Breast epithelium (tissue), 4 donors: ENCODE data around the gene NOD2. TPM values are rescaled to one million over a fixed set of nuclear protein-coding genes. Genes with fewer than 3 reads are reported as not detected.

Experiments used
- DNase-seq, 2 donors: peaks; one replicate each; pipeline ENCODE4 v3.0.0-alpha.2; 2019; ENCODE audit warnings: low spot score in 2 of 2
- H3K27ac ChIP-seq, 2 donors: fragments of 200-600 bp; sonication (generic) in 1 of 2; one replicate each; pipeline ENCODE4 v1.5.1; 2016 to 2019; ENCODE audit warnings: mild to moderate bottlenecking in 1 of 2
- H3K27me3 ChIP-seq, 2 donors: fragments of 200-600 bp; sonication (generic) in 1 of 2; one replicate each; pipeline versions ENCODE4 v1.5.1 to v1.6.0; 2017 to 2019; ENCODE audit warnings: control low read depth in 1 of 2, mild to moderate bottlenecking in 1 of 2
- H3K36me3 ChIP-seq: fragments of 200-600 bp; one replicate; pipeline ENCODE4 v1.5.1; 2019
- H3K4me1 ChIP-seq, 2 donors: fragments of 200-600 bp; sonication (generic); one replicate each; pipeline ENCODE4 v1.5.1; 2016 to 2019; ENCODE audit warnings: control low read depth in 1 of 2
- H3K4me3 ChIP-seq, 3 donors: fragments of 200-600 bp; sonication (generic); 1 replicate in 2 of 3; 2 replicates in 1 of 3; pipeline ENCODE4 v1.5.1; 2016 to 2019; ENCODE audit warnings: mild to moderate bottlenecking in 3 of 3, moderate library complexity in 2 of 3
- H3K9me3 ChIP-seq, 2 donors: fragments of 200-600 bp; sonication (generic) in 1 of 2; one replicate each; pipeline ENCODE4 v1.5.1; 2016 to 2019; ENCODE audit warnings: control low read depth in 1 of 2
- CTCF ChIP-seq, 3 donors: fragments of 450-650 bp; IDR thresholded peaks; one replicate each; pipeline ENCODE4 v1.5.1; 2016 to 2017; ENCODE audit warnings: antibody characterized with exemption in 3 of 3, mild to moderate bottlenecking in 3 of 3, moderate library complexity in 3 of 3
- POLR2A ChIP-seq: fragments of 450-650 bp; IDR thresholded peaks from one replicate; pipeline ENCODE4 v1.6.1; 2016; ENCODE audit warnings: antibody characterized with exemption, mild to moderate bottlenecking, moderate library complexity
- POLR2AphosphoS5 ChIP-seq, 3 donors: sonication (generic); formaldehyde crosslinking; IDR thresholded peaks; one replicate each; pipeline ENCODE4 v1.6.1; 2017; ENCODE audit warnings: antibody characterized with exemption in 3 of 3
- intact Hi-C: fragments of 100-400 bp; cut with DNase I; formaldehyde crosslinking; loops from one replicate; pipeline ENCODE4 v1.15.1; 2023; ENCODE audit warnings: low total_unique reads
- total RNA-seq, 3 donors: library from RNA; depleted of rRNA; stranded (reverse); fragments of >200 nt; gene quantifications; one replicate each; pipeline ENCODE4 v1.1.0, GENCODE V29; 2016

NOD2 gene
- total RNA-seq, 3 donors from 2014 or later = 2.6 to 4.9 (median 3.8) TPM

DNA sequence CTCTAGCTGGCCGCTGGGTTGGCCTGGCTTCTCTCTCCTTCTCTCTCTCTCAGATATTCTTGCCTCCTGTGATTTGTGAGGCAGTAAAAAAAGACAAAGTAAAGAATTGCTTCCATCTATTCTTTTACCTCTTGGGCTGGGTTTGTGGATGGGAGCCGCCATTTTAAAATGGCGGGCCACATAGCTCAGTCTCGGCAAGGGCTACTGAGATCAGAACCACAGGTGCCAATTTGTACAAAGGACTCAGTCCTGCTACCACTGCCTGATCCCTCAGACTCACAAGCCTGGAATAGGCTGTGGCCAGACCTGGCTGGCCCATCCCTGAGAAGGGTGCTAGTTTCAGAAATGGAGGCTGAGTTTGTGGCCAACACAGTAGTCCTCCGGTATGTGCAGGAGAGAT, 24.1 kb downstream of the NOD2 start:
- no peak overlapping the region for H3K27ac ChIP-seq
- H3K27me3 ChIP-seq = no peaks in the 10 kb centered on the region
- no peaks in the 10 kb centered on the region for H3K4me1 ChIP-seq
- intact Hi-C loops = no loop called here
- DNase-seq = no peak
- H3K36me3 ChIP-seq = no peaks in the 10 kb centered on the region
- H3K4me3 ChIP-seq = no peak overlapping the region
- no peak for TF ChIP-seq CTCF (IDR thresholded peaks at IDR 0.05)
- no peak for TF ChIP-seq POLR2AphosphoS5 (IDR thresholded peaks at IDR 0.05)
- TF ChIP-seq POLR2A = no peak
- no peaks in the 10 kb centered on the region for H3K9me3 ChIP-seq

GRCh38 chr16:50718061-50718760, 24.8 kb downstream of the NOD2 start:
- Histone ChIP-seq H3K27ac (peak overlapping the region; percentile 81 to 83), H3K9me3 (no peaks in the 10 kb centered on the region), H3K4me1 (no peaks in the 10 kb centered on the region), H3K27me3 (no peaks in the 10 kb centered on the region), H3K4me3 (peak overlapping the region in 1 of 3 donors; percentile 19), H3K36me3 (no peaks in the 10 kb centered on the region)
- no peak for TF ChIP-seq POLR2AphosphoS5 (IDR thresholded peaks at IDR 0.05)
- no peak for TF ChIP-seq POLR2A
- no peak for TF ChIP-seq CTCF (IDR thresholded peaks at IDR 0.05)
- no peak for DNase-seq
- intact Hi-C loops = no loop called here

- H3K27me3 ChIP-seq = no peaks in the 10 kb centered on the region
- DNase-seq = no peak
- no peaks in the 10 kb centered on the region for H3K4me1 ChIP-seq
- TF ChIP-seq CTCF (IDR thresholded peaks at IDR 0.05) = no peak
- TF ChIP-seq POLR2AphosphoS5 (IDR thresholded peaks at IDR 0.05) = no peak
- TF ChIP-seq POLR2A = no peak
- H3K4me3 ChIP-seq = peak overlapping the region in 2 of 3 donors; percentile 6 to 23
- intact Hi-C loops = no loop called here
- H3K9me3 ChIP-seq = no peaks in the 10 kb centered on the region
- peak overlapping the region; percentile 81 to 83 for H3K27ac ChIP-seq
- no peaks in the 10 kb centered on the region for H3K36me3 ChIP-seq
Measured at GRCh38 chr16:50718761-50719400, 25.5 kb downstream of the NOD2 start.

- peak overlapping the region in 2 of 3 donors; percentile 6 to 23 for H3K4me3 ChIP-seq
Measured at GRCh38 chr16:50719401-50720337, 26.3 kb downstream of the NOD2 start.

More at GRCh38 chr16:50719401-50720337, 26.3 kb downstream of the NOD2 start:
- Histone ChIP-seq H3K9me3 (no peaks in the 10 kb centered on the region), H3K27me3 (no peaks in the 10 kb centered on the region), H3K27ac (peak overlapping the region; percentile 81 to 83), H3K36me3 (no peaks in the 10 kb centered on the region), H3K4me1 (no peaks in the 10 kb centered on the region)
- intact Hi-C loops = no loop called here
- peak in 1 of 2 donors; percentile 37 for DNase-seq
- TF ChIP-seq CTCF (IDR thresholded peaks at IDR 0.05) (no peak), POLR2AphosphoS5 (IDR thresholded peaks at IDR 0.05) (no peak), POLR2A (no peak)
